BLaER1 treated with 17β-estradiol and CSF1 and Interleukin-3, amounts not matched to agents 10 nM and 100 nM (cell line): Measurements from ENCODE around the gene PRSS12.
"Not testable (repeated sequence)": the region's sequence is repeated elsewhere in the genome, so short reads cannot be mapped to it uniquely, and the experiment has no call there.

Source experiments
- H3K27ac ChIP-seq, 11 experiments: shearing (Covaris generic); formaldehyde crosslinking; 2 replicates each; pipeline ENCODE4 v1.8.1; 2022
- H3K27me3 ChIP-seq, 11 experiments: shearing (Covaris generic); formaldehyde crosslinking; 2 replicates each; pipeline ENCODE4 v1.8.1; 2022
- H3K36me3 ChIP-seq, 11 experiments: shearing (Covaris generic); formaldehyde crosslinking; 2 replicates each; pipeline ENCODE4 v1.8.1; 2022
- H3K4me1 ChIP-seq, 10 experiments: shearing (Covaris generic); formaldehyde crosslinking; 2 replicates each; pipeline ENCODE4 v1.8.1; 2022
- H3K4me2 ChIP-seq, 11 experiments: shearing (Covaris generic); formaldehyde crosslinking; 2 replicates each; pipeline ENCODE4 v1.8.1; 2022
- H3K4me3 ChIP-seq, 10 experiments: shearing (Covaris generic); formaldehyde crosslinking; 2 replicates each; pipeline ENCODE4 v1.8.1; 2022
- H3K9ac ChIP-seq, 11 experiments: shearing (Covaris generic); formaldehyde crosslinking; 2 replicates each; pipeline ENCODE4 v1.8.1; 2022
- H3K9me3 ChIP-seq, 11 experiments: shearing (Covaris generic); formaldehyde crosslinking; replicated peaks in 1 of 11; 2 replicates each; pipeline ENCODE4 v1.8.1; 2022
- H4K20me1 ChIP-seq, 11 experiments: shearing (Covaris generic); formaldehyde crosslinking; 2 replicates each; pipeline ENCODE4 v1.8.1; 2022
- Cebpa-rat ChIP-seq, 11 experiments: shearing (Covaris generic); IDR thresholded peaks; 2 replicates each; pipeline ENCODE4 v1.8.1; 2022

PRSS12 gene

DNA sequence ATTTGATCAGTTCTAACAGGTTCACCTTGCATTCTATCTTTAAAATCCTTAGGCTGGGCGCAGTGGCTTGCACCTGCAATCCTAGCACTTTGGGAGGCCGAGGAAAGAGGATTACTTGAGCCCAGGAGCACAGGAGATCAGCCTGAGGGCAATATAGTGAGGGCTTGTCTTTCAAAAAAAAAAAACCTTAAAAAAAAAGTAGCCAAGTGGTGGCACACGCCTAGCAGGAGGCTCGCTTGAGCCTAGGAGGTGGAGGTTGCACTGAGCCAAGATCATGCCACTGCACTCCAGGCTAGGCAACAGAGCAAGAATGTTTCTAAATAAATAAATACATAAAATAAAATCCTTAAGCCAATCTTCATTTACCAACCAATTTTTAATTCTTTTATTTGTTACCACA, 75.6 kb downstream of the PRSS12 start:
- H3K4me2 ChIP-seq, result peak overlapping the region in 1 of 11 experiments; percentile 93; a peak in 3 of 22 replicates
- no peak overlapping the region for H3K27ac ChIP-seq
- H3K9me3 ChIP-seq, result peaks cover 0 to 16% (median 4%) of the 10 kb centered on the region in 11 experiments; a peak in 9 of 22 replicates
- no peaks in the 10 kb centered on the region for H3K27me3 ChIP-seq
- peaks cover 11 to 34% (median 22%) of the 10 kb centered on the region in 11 experiments; a peak in 19 of 22 replicates for H4K20me1 ChIP-seq
- no peak overlapping the region for H3K9ac ChIP-seq
- no peak overlapping the region for H3K4me3 ChIP-seq
- peaks cover 26 to 46% (median 34%) of the 10 kb centered on the region in 10 experiments for H3K4me1 ChIP-seq
- no peak for TF ChIP-seq Cebpa-rat (IDR thresholded peaks at IDR 0.05)
- peaks cover 22 to 35% (median 32%) of the 10 kb centered on the region in 11 experiments; a peak in 21 of 22 replicates for H3K36me3 ChIP-seq

DNA sequence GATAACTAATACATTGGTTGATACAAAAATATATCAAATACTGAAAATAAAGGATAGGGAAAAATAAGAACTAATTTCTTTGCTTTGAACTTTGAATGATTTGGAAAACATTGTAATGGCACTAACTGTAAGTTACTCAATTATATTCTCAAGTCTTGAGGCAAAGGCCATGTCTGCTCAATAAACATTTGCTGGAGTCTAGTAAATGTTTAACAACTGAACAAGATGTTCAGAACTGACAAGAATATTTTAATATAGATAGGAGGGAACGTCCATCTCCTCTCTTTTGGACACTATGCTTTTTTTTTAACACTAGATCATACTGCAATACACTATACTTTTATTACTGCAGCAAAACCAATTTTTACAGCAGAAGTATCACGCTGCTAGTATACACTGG, 76.2 kb downstream of the PRSS12 start:
- no peak for TF ChIP-seq Cebpa-rat (IDR thresholded peaks at IDR 0.05)
- Histone ChIP-seq H3K4me2 (0 out of 22 replicates have a peak overlapping the region, but pooled peaks of 1 of the 11 experiments have one; percentile 27), H3K27ac (no peak overlapping the region)

DNA sequence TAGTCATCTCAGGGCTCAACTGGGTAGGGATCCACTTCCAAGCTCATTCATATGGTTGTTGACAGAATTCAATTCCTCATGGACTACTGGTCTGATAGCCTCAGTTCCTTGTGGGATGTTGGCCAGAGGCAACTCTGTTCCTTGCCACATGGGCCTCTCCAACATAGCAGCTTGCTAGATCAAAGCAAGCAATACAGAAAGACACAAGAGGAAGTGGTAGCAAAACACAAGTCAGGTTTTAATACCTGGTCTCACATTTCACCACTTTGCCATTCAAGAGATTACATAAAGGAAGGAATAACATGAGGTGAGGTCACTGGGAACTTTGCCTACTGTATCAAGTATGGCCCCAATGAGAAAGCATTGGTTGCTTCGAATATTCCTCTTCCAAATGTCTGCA, 79.2 kb downstream of the PRSS12 start:
- Histone ChIP-seq H3K9me3 (peaks cover 0 to 16% (median 4%) of the 10 kb centered on the region in 11 experiments; a peak in 7 of 22 replicates), H3K9ac (no peak overlapping the region), H3K4me2 (no peak overlapping the region), H3K36me3 (no peaks in the 10 kb centered on the region), H3K27me3 (no peaks in the 10 kb centered on the region), H3K4me3 (no peak overlapping the region), H3K27ac (no peak overlapping the region), H4K20me1 (no peaks in the 10 kb centered on the region), H3K4me1 (peaks cover 7 to 20% (median 14%) of the 10 kb centered on the region in 10 experiments; a peak in 18 of 20 replicates)
- no peak for TF ChIP-seq Cebpa-rat (IDR thresholded peaks at IDR 0.05)

More for the DNA sequence above, 76.2 kb downstream of the PRSS12 start:
- Histone ChIP-seq H3K4me3 (no peak overlapping the region), H3K9me3 (peaks cover 0 to 16% (median 4%) of the 10 kb centered on the region in 11 experiments; a peak in 9 of 22 replicates), H3K36me3 (peaks cover 15 to 29% (median 25%) of the 10 kb centered on the region in 11 experiments; a peak in 21 of 22 replicates), H3K4me1 (peaks cover 20 to 39% (median 28%) of the 10 kb centered on the region in 10 experiments), H3K27me3 (no peaks in the 10 kb centered on the region), H3K9ac (no peak overlapping the region), H4K20me1 (peaks cover 6 to 28% (median 18%) of the 10 kb centered on the region in 11 experiments; a peak in 17 of 22 replicates)

DNA sequence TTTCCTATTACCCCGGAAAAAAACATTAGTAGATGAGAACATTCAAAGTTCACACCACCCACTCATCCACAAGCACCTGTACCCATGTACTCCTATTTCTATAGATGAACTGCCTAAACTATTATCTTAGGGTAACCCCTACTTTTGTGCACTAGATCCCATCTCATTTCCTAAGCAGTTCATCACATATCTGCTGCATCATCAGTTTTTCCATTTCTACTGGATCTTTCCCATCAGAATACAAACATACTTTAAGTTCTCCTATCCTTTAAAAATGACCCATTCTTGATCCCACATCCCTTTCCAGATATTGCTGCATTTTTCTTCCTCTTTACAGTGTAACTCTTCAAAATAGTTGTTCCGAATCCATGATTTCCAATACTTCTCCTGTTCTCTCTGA, 81.0 kb downstream of the PRSS12 start:
- H3K9me3 ChIP-seq, result peaks cover 0 to 16% (median 4%) of the 10 kb centered on the region in 11 experiments; a peak in 7 of 22 replicates
- H4K20me1 ChIP-seq, result no peaks in the 10 kb centered on the region
- H3K36me3 ChIP-seq, result no peaks in the 10 kb centered on the region
- H3K9ac ChIP-seq, result no peak overlapping the region
- TF ChIP-seq Cebpa-rat (IDR thresholded peaks at IDR 0.05), result no peak
- no peak overlapping the region for H3K27ac ChIP-seq
- H3K27me3 ChIP-seq, result no peaks in the 10 kb centered on the region
- H3K4me3 ChIP-seq, result no peak overlapping the region
- peaks cover 0 to 14% (median 10%) of the 10 kb centered on the region in 10 experiments; a peak in 15 of 20 replicates for H3K4me1 ChIP-seq
- H3K4me2 ChIP-seq, result no peak overlapping the region

DNA sequence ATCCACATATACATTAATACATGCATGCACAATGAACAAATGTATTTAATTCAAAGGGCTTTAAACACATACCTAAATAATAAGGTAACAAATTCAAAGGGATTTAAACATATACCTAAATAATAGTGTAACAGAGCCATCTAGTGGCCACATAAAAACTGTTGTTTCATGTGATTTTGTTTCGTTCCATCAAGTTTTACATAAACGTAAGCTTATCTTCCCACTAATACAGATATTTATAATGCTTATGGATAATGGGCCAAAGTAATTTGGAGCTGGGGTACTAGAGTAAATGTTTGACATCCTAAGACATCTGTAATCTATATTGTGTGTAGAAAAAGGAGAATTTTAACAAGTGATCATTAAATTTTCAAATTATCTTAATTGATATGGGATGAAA, 82.3 kb downstream of the PRSS12 start:
- Histone ChIP-seq H3K9me3 (peaks cover 4 to 14% (median 8%) of the 10 kb centered on the region in 11 experiments), H3K27ac (no peak overlapping the region), H3K27me3 (no peaks in the 10 kb centered on the region), H3K36me3 (no peaks in the 10 kb centered on the region), H4K20me1 (no peaks in the 10 kb centered on the region), H3K9ac (no peak overlapping the region), H3K4me2 (no peak overlapping the region), H3K4me3 (no peak overlapping the region), H3K4me1 (peaks cover 0 to 6% (median 5%) of the 10 kb centered on the region in 10 experiments; a peak in 15 of 20 replicates)
- no peak for TF ChIP-seq Cebpa-rat (IDR thresholded peaks at IDR 0.05)

DNA sequence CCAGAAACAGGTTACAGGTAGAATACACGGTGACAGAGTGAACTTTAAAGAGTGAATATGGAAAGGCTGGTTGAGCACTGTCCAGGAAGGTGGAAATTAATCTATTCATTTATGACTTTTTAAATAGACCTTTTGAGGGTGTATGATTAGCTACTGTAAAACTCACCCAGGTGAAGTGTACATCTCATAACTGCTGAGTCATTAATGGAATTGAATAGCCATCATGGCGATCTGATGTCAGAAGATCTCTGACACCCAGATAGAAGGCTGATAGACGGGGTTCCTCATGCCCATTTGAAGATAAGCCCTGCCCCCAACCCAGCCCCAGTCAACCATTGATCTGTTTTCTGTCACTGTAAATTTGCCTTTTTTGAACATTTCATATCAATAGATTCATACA, 84.0 kb downstream of the PRSS12 start:
- no peak for TF ChIP-seq Cebpa-rat (IDR thresholded peaks at IDR 0.05)
- Histone ChIP-seq H3K9ac (no peak overlapping the region), H3K27me3 (no peaks in the 10 kb centered on the region), H3K9me3 (peaks cover 13 to 22% (median 16%) of the 10 kb centered on the region in 11 experiments), H3K4me2 (no peak overlapping the region), H4K20me1 (no peaks in the 10 kb centered on the region), H3K27ac (no peak overlapping the region), H3K4me1 (no peaks in the 10 kb centered on the region), H3K36me3 (no peaks in the 10 kb centered on the region), H3K4me3 (no peak overlapping the region)

DNA sequence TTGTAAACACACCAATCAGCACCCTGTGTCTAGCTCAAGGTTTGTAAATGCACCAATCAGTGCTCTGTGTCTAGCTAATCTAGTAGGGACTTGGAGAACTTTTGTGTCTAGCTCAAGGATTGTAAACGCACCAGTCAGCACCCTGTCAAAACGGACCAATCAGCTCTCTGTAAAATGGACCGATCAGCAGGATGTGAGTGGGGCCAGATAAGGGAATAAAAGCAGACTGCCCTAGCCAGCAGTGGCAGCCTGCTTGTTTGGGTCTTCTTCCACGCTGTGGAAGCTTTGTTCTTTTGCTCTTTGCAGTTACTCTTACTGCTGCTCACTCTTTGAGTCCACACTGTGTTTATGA, 86.7 kb downstream of the PRSS12 start:
- H4K20me1 ChIP-seq, H3K4me3 ChIP-seq, H3K27me3 ChIP-seq, H3K4me2 ChIP-seq, H3K9ac ChIP-seq, H3K4me1 ChIP-seq, H3K36me3 ChIP-seq, H3K27ac ChIP-seq: not testable (repeated sequence)
- peaks cover 13 to 22% (median 16%) of the 10 kb centered on the region in 11 experiments for H3K9me3 ChIP-seq

DNA sequence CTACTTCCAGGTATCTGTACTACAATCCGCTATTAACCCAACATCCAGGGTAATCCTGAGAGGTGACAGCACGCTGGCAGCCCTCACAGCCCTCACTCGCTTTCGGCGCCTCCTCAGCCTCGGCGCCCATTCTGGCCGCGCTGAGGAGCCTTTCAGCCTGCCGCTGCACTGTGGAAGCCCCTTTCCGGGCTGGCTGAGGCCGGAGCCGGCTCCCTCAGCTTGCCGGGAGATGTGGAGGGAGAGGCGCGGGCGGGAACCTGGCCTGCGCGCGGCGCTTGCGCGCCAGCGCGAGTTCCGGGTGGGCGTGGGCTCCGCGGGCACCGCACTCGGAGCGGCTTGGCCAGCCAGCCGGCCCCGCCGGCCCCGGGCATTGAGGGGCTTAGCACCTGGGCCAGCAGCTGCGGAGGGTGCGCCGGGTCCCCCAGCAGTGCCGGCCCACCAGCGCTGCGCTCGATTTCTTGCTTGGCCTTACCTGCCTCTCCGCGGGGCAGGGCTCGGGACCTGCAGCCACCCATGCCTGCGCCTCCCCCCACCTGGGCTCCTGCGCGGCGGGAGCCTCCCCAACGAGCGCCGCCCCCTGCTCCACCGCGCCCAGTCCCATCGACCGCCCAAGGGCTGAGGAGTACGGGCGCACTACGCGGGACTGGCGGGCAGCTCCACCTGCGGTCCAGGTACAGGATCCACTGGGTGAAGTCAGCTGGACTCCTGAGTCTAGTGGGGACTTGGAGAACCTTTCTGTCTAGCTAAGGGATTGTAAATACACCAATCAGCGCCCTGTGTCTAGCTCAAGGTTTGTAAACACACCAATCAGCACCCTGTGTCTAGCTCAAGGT, 87.3 kb downstream of the PRSS12 start:
- TF ChIP-seq Cebpa-rat (IDR thresholded peaks at IDR 0.05), result no peak
- no peaks in the 10 kb centered on the region for H3K36me3 ChIP-seq
- H3K27me3 ChIP-seq, result no peaks in the 10 kb centered on the region
- H3K4me2 ChIP-seq, result no peak overlapping the region
- H3K27ac ChIP-seq, result no peak overlapping the region
- no peaks in the 10 kb centered on the region for H4K20me1 ChIP-seq
- no peak overlapping the region; a peak in 1 of 20 replicates for H3K4me3 ChIP-seq
- H3K9ac ChIP-seq, result no peak overlapping the region
- H3K4me1 ChIP-seq, result no peaks in the 10 kb centered on the region
- peaks cover 13 to 22% (median 16%) of the 10 kb centered on the region in 11 experiments for H3K9me3 ChIP-seq

DNA sequence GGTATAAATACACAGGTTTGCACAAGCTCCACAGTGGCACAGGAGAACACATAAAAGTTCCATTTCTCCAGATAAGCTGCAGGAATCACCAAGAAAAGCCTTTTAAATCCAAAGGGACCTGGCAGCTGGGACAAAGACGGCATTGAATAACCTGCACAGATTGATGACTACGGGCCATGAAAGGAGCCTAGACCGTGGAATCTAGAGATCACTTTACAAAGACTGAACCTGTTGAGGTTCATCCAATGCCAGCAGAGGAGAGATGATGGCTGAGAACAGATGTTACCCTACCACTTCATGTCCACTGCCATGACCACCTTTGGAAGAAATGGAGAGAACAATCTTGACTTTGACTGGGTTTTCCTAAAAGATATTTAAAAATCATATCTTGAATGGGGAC, 88.7 kb downstream of the PRSS12 start:
- H3K27me3 ChIP-seq, result no peaks in the 10 kb centered on the region
- peaks cover 13 to 22% (median 16%) of the 10 kb centered on the region in 11 experiments for H3K9me3 ChIP-seq
- no peak overlapping the region for H3K9ac ChIP-seq
- H4K20me1 ChIP-seq, result no peaks in the 10 kb centered on the region
- no peaks in the 10 kb centered on the region for H3K36me3 ChIP-seq
- H3K27ac ChIP-seq, result no peak overlapping the region
- no peak overlapping the region for H3K4me2 ChIP-seq
- no peak overlapping the region for H3K4me3 ChIP-seq
- no peaks in the 10 kb centered on the region for H3K4me1 ChIP-seq
- TF ChIP-seq Cebpa-rat (IDR thresholded peaks at IDR 0.05), result no peak
